ENCODE results near the gene IGFBP1.

IGFBP1 gene

DNA sequence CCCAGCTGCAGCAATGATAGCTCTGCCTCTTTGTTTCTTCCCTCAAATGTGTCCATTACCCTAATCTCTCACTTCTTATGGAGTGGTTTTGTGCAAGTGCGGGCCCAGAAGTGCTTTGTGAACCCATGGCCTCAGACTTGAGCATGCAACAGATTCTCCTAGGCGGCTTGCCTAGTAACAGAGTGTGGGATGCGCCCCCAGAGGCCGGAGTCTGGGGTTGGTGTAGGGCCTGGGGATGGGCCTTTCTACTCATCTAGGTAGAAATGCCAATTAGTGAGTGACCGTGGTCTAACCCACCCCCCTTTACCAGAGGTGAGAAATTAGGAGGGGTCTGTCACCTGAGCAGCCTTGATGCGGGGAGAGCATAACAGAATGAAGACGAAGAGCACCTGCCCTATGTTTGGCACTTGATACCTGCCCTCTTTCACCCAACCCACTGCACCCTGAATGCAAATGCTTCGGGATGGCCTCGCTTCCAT lies 7.0 kb upstream of the IGFBP1 start:
- DNase-seq, result no peak

DNA sequence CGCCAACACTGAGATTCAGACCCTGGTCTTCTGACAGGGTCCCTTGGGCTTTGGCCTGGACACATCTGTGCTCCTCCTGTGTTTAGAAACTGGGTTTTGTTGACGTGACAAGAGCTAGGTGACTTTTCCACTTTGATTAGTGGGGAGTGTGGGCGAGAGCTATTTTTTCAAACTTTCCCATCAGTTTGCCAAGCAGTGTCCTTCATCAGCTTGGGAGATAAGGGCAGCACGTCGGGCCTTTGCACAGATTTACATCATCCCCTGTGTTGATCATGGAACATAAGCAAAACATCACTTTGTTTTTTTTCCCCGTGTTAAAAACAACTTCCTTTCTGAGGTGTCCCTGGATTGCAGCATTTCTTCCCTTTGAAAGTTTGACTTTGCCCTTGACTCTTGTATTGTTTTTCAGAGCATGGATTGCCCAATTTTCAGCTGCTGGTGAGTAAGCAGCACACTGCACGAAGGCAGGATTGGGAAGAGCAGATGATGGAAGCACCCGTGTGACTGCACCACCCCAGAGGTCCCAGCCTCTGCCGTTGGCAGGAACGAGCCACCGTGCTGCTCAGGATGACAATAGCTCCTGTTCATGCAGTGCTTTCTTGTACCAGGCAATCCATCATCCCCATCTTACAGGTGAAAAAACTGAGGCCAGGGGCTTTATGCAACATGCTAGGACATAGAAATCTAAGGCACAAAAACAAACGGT lies 6.4 kb upstream of the IGFBP1 start:
- no peak for DNase-seq

DNA sequence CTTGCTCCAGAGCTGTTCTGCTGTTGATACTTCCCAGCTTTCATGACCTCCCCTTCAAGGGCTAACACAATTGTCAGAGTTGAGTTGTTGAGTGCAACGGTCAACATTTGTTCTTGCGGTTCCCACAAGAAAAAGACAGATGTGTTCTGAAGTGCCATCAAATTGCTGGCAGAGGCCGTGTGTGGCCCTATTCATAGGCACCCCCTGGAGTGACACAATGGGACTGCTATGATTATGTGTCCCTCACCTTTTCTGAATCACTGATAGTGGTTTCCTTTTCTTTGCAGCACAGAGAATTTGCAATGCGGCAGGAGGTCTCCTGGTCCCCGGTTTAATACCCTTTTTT lies 5.8 kb upstream of the IGFBP1 start:
- no peak for DNase-seq

DNA sequence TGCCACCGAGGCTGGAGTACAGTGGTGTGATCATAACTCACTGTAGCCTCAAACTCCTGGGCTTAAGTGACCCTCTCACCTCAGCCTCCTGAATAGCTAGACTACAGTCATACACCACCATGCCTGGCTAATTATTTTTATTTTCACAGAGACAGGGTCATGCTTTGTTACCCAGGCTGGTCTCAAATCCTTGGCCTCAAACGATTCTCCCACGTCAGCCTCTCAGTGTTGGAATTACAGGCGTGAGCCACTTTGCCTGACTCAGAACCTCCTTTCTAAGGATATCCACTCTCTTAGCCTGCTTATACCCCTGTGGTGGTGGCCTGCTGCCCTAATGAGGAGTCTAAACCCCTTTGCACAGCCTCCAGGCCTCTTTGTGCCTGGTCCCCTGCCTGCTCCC lies 4.2 kb upstream of the IGFBP1 start:
- no peak for DNase-seq

DNA sequence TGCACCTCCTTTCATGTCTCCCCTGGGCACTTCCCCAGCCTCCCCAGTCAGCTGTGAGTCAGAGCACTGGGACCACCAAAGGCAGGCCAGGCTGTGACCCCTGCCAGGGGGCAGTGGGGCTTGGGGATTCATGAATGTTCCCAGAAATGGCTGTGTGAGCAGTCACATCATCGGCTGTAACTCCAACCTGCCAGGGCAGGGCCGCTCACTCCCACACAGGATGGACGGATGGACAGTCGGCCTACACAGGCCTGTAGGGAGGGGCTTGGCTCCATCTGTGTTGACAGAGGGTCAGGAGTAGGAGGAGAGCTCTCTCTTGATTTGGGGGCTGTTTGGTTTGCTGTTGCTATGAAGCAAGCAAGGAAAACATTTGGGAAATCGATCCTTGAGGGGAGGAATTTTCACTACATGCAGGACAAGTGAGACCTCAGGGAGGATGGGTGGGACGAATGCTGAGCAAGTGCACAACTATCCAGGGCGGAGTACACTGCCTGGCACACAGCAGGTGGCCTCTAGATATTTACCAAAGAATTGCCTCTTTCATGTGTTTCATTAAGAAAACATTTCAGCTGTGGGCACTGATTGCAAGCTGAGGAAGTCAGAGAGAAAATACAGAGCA lies 2.9 kb upstream of the IGFBP1 start:
- DNase-seq, result no peak

DNA sequence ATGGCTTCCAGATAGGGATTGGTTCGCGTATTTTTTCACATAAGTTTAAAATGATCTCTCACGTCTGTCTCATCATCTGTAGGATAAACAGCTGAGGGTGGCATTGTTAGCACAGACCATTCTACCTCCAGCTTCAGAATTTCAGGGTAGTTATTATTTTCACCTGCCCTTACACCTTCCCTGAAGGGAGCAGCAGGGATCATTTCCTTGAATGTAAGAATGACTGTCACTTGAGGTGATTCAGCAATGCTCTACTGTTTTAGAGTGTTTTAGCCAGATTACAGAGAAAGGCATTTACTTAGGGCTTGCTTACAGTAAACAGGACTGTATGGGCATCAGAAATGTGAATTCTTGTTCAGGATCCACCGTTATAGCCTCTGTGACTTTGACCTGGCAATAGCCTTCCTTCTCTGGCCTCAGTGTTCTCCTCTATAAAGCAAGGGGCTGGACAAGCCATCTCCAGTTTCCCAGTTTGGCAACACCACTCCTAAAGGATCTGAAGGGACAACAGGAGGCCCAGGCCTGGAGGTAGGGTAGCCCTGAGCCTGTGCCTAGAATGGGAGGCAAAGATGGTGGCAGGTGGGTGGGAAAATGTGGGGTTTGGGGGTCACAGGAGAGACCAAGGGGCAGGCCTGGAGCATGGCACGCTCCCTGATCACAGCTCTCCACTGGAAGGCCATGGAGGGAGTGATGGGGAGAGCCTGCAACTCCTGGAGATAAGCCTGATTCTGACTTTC lies 1.2 kb upstream of the IGFBP1 start:
- DNase-seq, result no peak

DNA sequence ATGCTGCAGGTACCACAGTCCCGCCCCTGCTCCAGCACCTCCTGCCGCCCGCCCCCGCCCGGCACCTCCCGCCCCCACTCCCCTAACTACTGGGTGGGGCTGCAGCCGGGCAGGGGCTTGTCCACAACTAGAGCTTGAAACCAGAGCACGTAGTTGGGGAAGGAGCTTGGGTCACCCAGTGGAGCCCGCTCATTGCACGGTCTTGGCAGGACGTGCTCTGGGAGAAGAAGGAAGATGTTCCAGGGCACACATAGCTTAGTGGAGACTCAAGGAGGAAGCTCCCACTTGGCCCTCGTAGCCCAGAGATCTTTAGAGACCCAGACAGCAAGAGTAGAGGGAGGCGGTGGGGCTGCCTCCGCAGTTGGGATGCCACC lies 692 bp downstream of the IGFBP1 start:
- no peak for DNase-seq

DNA sequence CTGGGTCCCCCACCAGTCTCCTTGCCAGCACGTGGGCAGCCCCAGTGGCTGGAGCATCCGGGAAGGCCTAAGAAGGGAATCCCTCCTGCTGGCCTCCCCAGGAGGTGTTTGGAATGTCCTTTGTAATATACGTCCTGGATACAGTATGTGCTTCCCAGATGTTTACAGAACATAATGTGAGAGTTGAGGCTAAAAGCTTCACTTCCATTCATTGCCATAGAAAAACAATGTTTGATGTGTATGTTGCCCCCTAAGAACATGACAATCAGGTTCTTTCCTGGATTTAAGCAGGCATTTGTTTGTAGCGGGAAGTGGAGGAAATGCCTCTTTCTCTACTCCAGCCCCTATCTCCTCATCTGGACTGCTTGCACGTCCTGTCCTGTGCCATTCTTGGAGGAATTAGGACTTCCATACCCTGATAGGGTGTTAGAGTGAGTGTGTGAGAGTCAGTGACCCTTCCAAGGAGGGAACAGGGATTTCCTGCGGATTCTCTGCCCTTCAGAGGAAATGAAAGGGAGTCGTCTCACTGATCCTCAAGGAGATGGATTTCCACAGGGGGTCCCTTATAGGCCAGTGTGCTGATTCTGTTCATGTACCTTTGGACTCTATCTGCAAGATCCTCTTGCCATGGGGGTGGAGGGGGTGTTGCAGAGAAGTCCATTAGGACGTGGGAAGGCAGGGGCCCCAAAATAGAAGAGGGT lies 1.2 kb downstream of the IGFBP1 start:
- no peak for DNase-seq

DNA sequence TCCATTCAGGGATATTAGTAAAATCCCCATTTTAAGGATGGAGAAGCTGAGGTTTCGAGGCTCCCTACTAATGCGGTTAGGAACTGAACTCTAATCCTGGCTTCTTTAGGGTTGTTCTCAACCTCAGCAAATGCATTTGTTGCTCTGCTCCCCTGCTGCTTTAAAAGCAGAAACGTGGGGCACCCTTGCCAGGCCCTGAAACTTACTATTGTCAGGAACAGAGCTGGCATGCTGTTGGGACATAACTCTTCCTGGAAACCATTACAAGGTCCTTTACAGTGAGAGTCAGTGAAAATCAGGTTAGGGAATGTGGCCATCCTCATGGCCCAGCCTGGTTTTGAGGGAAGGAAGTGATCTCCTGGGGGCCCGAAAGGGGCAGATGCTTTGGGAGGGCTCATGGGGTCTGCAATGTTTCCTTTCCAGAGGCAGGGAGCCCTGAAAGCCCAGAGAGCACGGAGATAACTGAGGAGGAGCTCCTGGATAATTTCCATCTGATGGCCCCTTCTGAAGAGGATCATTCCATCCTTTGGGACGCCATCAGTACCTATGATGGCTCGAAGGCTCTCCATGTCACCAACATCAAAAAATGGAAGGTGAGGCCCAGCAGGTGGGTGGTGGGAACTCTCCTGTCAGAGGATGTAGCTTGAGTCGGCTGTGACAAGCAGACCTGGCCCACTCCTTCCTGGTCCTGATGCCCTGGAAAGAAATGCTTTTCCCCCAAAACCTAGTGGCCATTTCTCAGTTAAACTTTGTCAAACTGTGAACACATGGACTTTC lies 2.0 kb downstream of the IGFBP1 start:
- no peak for DNase-seq

DNA sequence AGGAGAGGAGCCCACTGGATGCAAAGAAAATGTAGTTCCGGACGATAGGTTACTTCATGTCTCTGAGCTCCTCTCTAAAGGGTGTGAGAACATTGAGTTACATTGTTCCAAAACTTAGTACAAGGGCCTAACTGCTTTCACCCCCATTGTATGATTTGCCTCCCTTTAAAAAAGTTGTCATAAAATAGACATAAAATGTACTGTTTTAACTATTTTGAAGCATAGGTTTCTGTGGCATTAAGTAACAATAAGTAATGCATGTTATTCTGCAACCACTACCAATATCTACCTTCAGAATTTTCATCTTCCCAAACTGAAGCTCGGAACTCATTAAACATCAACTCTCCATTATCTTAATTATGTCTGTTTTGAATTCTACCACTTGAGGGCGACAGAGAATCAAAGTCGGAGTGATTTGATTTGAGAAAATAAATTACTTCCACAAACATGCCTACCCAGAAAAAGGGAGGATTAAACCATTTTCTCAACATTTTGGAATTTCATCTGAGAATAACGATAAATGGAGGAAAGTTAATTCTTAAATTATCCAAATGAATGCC lies 2.7 kb downstream of the IGFBP1 start:
- no peak for DNase-seq

DNA sequence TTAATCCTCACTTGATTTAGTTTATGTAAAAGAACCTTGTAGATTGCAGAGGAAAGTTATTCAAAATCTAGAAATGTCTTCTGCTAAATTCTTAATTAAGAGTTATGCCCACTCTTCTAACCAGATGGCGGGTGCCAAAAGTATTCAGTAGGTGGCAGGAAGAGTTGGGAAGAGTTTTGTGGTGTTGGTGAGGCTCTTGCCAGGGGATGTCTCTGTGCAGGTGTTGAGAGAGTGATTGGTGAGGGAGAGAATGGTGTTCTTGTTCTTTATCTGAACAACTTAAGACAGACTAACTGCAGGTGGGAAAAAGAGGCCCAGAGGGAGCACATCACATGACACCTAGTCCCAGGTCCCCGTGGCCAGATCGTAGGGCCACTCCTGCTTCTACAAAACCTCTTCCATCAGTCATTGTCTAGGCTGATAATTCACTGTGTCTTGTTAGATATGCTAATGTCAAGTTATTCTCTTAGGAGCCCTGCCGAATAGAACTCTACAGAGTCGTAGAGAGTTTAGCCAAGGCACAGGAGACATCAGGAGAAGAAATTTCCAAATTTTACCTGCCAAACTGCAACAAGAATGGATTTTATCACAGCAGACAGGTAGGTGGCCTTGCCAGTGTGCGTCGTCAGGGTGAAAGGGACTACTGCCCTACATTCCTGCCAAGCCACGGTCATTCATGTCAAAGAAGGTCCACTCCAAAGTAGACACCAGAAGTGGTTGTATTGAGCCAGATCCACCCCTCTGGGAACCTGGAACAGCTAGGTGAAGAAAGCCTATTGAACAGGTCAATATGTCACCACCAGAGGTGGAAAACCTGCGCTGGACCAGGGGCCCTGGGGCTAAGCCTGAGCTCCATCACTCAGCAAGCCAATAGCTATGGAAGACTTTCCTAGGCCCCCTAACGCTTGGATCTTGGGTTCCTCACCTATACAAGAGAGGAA lies 3.4 kb downstream of the IGFBP1 start:
- no peak for DNase-seq

DNA sequence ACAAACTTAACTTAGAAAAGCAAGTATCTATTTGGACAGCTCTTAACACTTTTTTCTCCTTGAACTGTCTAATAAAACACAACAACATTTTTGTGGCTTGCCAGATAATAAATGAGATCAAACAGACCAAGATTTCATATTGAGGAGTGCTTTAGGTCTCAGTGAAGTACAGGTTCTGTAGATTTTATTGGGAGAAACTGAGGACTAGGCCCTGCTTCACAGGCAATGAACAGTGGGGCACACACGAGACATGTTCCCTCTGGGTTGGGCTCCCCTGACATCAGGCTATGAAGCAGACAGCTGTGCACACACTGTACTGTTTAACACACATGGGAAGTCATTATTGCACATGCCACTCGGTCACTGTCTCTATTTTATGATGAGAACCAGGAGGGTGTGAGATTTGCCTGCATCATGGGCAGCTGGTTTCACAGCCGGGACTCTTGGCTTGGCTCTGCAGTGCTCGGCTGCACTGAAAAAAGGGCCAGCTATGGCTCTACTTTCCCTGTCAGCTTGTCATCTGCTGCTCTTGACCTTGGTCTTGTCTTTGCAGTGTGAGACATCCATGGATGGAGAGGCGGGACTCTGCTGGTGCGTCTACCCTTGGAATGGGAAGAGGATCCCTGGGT lies 4.2 kb downstream of the IGFBP1 start:
- no peak for DNase-seq

DNA sequence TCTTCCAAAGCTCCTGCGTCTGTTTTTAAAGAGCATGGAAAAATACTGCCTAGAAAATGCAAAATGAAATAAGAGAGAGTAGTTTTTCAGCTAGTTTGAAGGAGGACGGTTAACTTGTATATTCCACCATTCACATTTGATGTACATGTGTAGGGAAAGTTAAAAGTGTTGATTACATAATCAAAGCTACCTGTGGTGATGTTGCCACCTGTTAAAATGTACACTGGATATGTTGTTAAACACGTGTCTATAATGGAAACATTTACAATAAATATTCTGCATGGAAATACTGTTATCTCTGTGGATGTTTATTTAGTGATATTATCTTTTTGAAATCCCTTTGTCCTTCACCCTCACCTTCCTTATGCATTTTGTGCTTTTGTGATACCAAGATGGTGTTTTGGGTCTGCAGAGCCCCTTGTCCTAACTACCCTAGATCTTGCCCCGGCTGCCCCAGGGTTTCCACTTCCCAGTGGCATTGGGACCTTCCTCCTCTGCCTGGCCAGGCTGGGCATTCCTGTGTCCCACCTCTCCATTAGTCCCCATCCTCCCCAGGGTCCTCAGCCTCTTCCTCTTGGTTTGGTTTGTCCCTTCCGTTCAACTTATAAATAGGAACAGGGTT lies 5.2 kb downstream of the IGFBP1 start:
- no peak for DNase-seq

DNA sequence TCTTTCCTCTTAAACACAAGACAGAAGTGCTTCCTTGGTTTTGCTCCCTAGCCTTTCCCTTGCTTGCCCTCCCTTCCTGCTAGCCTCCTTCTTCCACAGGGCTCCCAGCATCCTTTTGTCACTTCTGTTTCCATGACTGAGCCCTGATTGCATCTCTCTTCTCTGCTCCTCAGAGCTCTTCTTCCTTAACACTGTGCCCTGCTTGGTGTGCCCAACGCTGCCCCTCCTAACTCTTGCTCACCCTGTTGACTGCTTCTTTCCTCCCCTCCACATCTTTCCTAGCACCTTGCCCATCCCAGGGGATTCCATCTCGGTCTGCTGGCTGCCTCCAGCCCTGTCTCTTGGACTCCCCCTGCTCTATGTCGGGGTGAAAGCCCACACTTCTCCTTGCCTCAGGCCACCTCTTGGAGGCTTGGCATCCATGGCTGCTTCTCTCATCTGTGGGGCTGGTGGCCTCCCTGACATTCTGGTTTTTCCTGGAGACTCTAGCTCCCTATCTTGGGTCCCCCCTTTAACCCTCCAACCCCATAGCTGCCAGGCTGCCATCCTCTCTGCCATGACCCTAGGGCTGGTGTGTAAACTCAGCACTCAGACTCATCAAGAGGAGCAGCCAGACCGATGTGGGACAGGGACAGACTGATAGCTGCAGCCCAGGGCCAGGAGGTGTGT lies 5.8 kb downstream of the IGFBP1 start:
- DNase-seq, result no peak

DNA sequence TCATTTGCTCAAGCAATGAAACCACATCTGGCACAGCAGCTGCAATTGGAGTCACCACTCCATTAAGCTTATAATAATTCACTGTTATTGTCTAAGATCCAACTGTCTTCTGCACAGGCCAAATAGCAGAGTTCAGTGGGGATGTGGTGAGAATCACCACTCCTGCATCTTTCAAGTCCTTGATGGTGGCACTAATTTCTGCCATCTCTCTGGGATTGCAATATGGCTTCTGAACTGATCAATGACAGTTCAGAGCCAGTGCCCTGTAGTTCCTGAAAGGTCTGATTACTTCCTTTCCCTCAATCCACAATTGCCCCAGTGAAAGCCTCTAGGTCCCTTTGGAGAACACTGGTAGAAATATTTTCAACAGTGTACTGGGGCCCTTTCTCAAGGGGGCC lies 6.4 kb downstream of the IGFBP1 start:
- no peak for DNase-seq

DNA sequence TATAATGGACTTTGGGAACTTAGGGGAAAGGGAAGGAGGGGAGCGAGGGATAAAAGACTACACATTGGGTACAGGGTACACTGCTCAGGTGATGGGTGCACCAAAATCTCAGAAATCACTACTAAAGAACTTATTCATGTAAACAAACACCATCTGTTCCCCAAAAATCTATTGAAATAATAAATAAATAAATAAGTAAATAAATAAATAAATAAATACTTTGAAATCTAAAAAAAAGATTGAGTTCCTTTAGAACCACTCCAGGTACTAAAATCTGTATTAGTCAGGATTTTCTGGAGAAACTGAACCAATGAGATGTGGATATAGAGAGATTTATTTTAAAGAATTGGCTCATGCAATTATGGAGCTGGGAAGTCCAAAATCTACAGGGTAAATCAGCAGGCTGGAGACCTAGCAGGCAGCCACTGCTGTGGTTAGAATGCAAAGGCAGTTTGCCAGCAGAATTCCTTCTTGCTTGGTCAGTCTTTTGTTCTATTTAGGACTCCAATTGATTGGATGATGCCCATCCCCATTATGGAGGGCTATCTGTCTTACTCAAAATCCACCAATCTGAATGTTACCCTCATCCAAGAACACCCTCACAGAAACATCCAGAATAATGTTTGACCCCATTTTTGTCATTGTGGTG lies 8.9 kb downstream of the IGFBP1 start:
- no peak for DNase-seq

DNA sequence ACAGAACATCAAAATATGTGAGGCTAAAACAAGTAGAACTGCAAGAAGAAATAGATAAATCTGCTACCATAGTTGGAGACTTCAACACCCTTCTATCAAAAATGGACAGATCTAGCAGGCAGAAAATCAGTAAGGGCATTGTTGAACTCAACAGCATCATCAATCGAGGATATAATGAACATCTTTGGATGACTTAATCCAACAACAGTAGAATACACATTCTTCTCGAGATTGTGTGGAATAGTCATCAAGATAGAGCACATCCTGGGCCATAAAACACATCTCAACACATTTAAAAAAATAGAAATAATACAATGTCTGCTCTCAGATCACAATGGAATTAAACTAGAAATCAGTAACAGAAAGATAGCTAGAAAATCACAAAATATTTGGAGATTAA lies 9.9 kb downstream of the IGFBP1 start:
- no peak for DNase-seq

DNA sequence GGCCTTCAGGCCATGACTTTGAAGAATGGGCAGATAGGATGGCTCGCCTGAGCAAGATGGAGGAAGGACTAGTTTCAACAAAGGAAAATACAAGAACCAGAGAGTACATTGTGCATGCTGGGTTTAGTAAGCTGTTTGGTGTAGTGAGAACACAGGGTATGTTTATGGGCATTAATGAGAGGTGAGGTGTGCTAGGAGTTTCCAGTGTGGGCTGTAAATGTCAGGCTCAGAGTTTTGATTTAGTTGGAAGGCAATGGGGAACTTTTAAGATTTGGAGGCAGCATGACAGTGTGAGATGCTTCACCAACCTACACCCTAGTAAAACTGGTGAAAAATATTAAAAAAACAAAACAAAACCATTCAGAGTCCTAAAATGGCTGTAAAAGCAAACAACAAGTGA lies 13.3 kb downstream of the IGFBP1 start:
- no peak for DNase-seq

DNA sequence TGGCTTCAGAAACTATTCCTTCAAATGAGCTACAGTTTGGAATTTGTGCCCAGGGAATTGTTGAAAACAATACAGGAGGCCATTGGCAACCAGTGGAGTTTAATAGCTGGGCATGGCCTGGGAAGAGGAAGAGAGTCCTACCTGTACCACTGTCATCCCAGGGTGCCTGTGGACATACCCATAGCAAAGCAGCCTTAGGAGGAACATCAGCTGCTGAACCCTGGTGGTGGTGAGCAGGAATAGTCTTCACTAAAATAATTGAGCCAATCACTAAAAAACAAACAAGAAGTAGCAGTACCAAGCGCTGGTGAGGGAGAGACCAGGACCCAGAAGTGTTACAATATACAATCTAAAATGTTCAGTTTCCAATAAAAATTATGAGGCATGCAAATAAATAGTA lies 14.5 kb downstream of the IGFBP1 start:
- DNase-seq, result no peak

Data from activated CD8-positive, alpha-beta memory T cell treated with anti-CD3 and anti-CD28 coated beads for 24 hours (primary cell).